ENCODE data around the gene KIF25.

GRCh38 chr6:167977717-167978467, 19.6 kb upstream of the KIF25 start:
- TF ChIP-seq SUZ12 (IDR thresholded peaks at IDR 0.05; ENCODE audit: extremely low read depth, insufficient read depth, insufficient read length) (no peak), YY1 (IDR thresholded peaks at IDR 0.05; ENCODE audit: insufficient read depth, insufficient read length) (no peak)

Data from NT2/D1 (cell line).